H1 (cell line): ENCODE measurements around the gene TYRO3. TPM values are rescaled to one million over a fixed set of nuclear protein-coding genes. Genes with fewer than 3 reads are reported as not detected.

Experiments
- CTCF ChIA-PET: fragments of 300-600 bp; sonication (Branson Sonifier 250); formaldehyde crosslinking; loops from one replicate; lab custom pipeline; 2021; ENCODE audit not compliant: partially characterized antibody; lab: Charles Lee
- POLR2A ChIA-PET: fragments of 300-600 bp; sonication (Branson Sonifier 250); formaldehyde crosslinking; loops from one replicate; lab custom pipeline; 2021; ENCODE audit warnings: inconsistent platforms; ENCODE audit not compliant: partially characterized antibody; lab: Charles Lee
- DNase-seq, 2 experiments: peaks; one replicate each; pipeline versions ENCODE4 v3.0.0 to v3.0.0-alpha.2; 2010 to 2022; ENCODE audit warnings: low spot score in 2 of 2, low read depth in 1 of 2, mixed read lengths in 1 of 2
- FAIRE-seq: peaks from 2 replicates; lab custom pipeline; 2011; peaks lifted over from hg19 to GRCh38; lab: Jason Lieb, UNC
- H2AFZ ChIP-seq: 2 replicates; pipeline ENCODE4 v1.8.1; 2012; ENCODE audit warnings: low read length, inconsistent platforms
- H2AK5ac ChIP-seq: 2 replicates; pipeline ENCODE4 v1.6.1; 2013; ENCODE audit warnings: low read depth, low read length
- H2BK120ac ChIP-seq: replicated peaks from 2 replicates; pipeline ENCODE3; 2013; ENCODE audit warnings: low read depth, low read length, inconsistent platforms
- H2BK12ac ChIP-seq: 2 replicates; pipeline ENCODE4 v1.6.1; 2013; ENCODE audit warnings: low read depth, low read length
- H2BK15ac ChIP-seq: 2 replicates; pipeline ENCODE4 v1.6.1; 2013; ENCODE audit warnings: low read length
- H2BK20ac ChIP-seq: 2 replicates; pipeline ENCODE4 v1.6.1; 2013; ENCODE audit warnings: low read length
- H2BK5ac ChIP-seq: 2 replicates; pipeline ENCODE4 v1.6.1; 2013; ENCODE audit warnings: low read depth, low read length
- H3K14ac ChIP-seq: 2 replicates; pipeline ENCODE4 v1.6.1; 2013; ENCODE audit warnings: inconsistent platforms; ENCODE audit not compliant: insufficient read length
- H3K18ac ChIP-seq: 2 replicates; pipeline ENCODE4 v1.6.1; 2013; ENCODE audit warnings: low read length; ENCODE audit errors: extremely low read depth
- H3K23ac ChIP-seq: 2 replicates; pipeline ENCODE4 v1.6.1; 2013; ENCODE audit warnings: inconsistent platforms; ENCODE audit not compliant: insufficient read length
- H3K23me2 ChIP-seq: 2 replicates; pipeline ENCODE4 v1.6.1; 2013; ENCODE audit warnings: low read depth, low read length
- H3K27ac ChIP-seq: 2 replicates; pipeline ENCODE4 v1.6.1; 2011; ENCODE audit warnings: low read depth, low read length, inconsistent platforms
- H3K27me3 ChIP-seq, 4 experiments: replicated peaks in 1 of 4; 1 replicate in 1 of 4; 2 replicates in 3 of 4; pipeline versions ENCODE4 v1.6.1 to v1.8.1; 2011 to 2013; ENCODE audit warnings: low read length in 3 of 4, mild to moderate bottlenecking in 3 of 4, inconsistent platforms in 2 of 4, mixed read lengths in 2 of 4, moderate library complexity in 1 of 4; ENCODE audit not compliant: control insufficient read depth in 3 of 4, insufficient read depth in 3 of 4; ENCODE audit errors: extremely low read depth in 1 of 4
- H3K36me3 ChIP-seq, 4 experiments: 2 replicates each; pipeline versions ENCODE4 v1.6.1 to v1.8.1; 2011 to 2013; ENCODE audit warnings: mild to moderate bottlenecking in 4 of 4, low read length in 3 of 4, moderate library complexity in 2 of 4, control low read depth in 1 of 4, inconsistent platforms in 1 of 4; ENCODE audit not compliant: insufficient read depth in 4 of 4, control insufficient read depth in 2 of 4
- H3K4ac ChIP-seq: replicated peaks from 2 replicates; pipeline ENCODE3; 2013; ENCODE audit warnings: low read length, low read depth, mixed read lengths, inconsistent platforms; ENCODE audit not compliant: insufficient read length
- H3K4me1 ChIP-seq, 4 experiments: replicated peaks in 1 of 4; 1 replicate in 1 of 4; 2 replicates in 3 of 4; pipeline versions ENCODE4 v1.6.1 to v1.8.1; 2011 to 2013; ENCODE audit warnings: low read length in 3 of 4, inconsistent platforms in 2 of 4, mixed read lengths in 1 of 4; ENCODE audit not compliant: insufficient read depth in 4 of 4, control insufficient read depth in 3 of 4
- H3K4me2 ChIP-seq, 2 experiments: 2 replicates each; pipeline versions ENCODE4 v1.6.1 to v1.8.1; 2011 to 2013; ENCODE audit warnings: low read depth in 2 of 2, low read length in 2 of 2, control low read depth in 1 of 2, inconsistent platforms in 1 of 2, mild to moderate bottlenecking in 1 of 2; ENCODE audit not compliant: insufficient read depth in 1 of 2
- H3K4me3 ChIP-seq, 4 experiments: fragments of 200-600, 300-600 bp in 1 of 4; sonication (generic), shearing (Covaris generic), sonication (Bioruptor Twin) in 1 of 4; 2 replicates each; pipeline versions ENCODE4 v1.5.1 to v1.8.1; 2011 to 2016; ENCODE audit warnings: low read length in 4 of 4, low read depth in 3 of 4, control low read depth in 2 of 4, inconsistent platforms in 2 of 4, mild to moderate bottlenecking in 2 of 4, mixed read lengths in 1 of 4, moderate library complexity in 1 of 4; ENCODE audit not compliant: insufficient read depth in 2 of 4; ENCODE audit errors: extremely low read depth in 1 of 4
- H3K56ac ChIP-seq: replicated peaks from 2 replicates; pipeline ENCODE3; 2013; ENCODE audit warnings: low read depth, mild to moderate bottlenecking, mixed read lengths, low read length, inconsistent platforms; ENCODE audit not compliant: insufficient read length
- H3K79me1 ChIP-seq: 2 replicates; pipeline ENCODE4 v1.6.1; 2013; ENCODE audit warnings: low read depth, low read length, control low read depth
- H3K79me2 ChIP-seq, 2 experiments: 2 replicates each; pipeline versions ENCODE4 v1.6.1 to v1.8.1; 2012 to 2013; ENCODE audit warnings: low read length in 2 of 2, mild to moderate bottlenecking in 2 of 2, inconsistent platforms in 1 of 2; ENCODE audit not compliant: insufficient read depth in 2 of 2, control insufficient read depth in 1 of 2
- H3K9ac ChIP-seq, 4 experiments: replicated peaks in 1 of 4; 1 replicate in 1 of 4; 2 replicates in 3 of 4; pipeline versions ENCODE4 v1.6.1 to v1.8.1; 2011 to 2013; ENCODE audit warnings: low read depth in 3 of 4, low read length in 3 of 4, control low read depth in 2 of 4, mild to moderate bottlenecking in 2 of 4, moderate library complexity in 2 of 4, inconsistent platforms in 1 of 4; ENCODE audit errors: extremely low read depth in 1 of 4
- H3K9me3 ChIP-seq, 2 experiments: 2 replicates each; pipeline versions ENCODE4 v1.6.1 to v1.8.1; 2012 to 2013; ENCODE audit warnings: mild to moderate bottlenecking in 2 of 2, moderate library complexity in 2 of 2, control low read depth in 1 of 2, inconsistent platforms in 1 of 2, low read depth in 1 of 2, low read length in 1 of 2, mixed read lengths in 1 of 2; ENCODE audit not compliant: insufficient read depth in 2 of 2
- H4K20me1 ChIP-seq, 2 experiments: replicated peaks in 1 of 2; 2 replicates each; pipeline versions ENCODE3 to v1.8.1; 2011 to 2013; ENCODE audit warnings: inconsistent platforms in 2 of 2, low read length in 2 of 2, mild to moderate bottlenecking in 1 of 2; ENCODE audit not compliant: insufficient read depth in 2 of 2, control insufficient read depth in 1 of 2
- H4K5ac ChIP-seq: 2 replicates; pipeline ENCODE4 v1.6.1; 2013; ENCODE audit warnings: low read length, low read depth, mixed read lengths, inconsistent platforms; ENCODE audit not compliant: insufficient read length
- H4K8ac ChIP-seq: 2 replicates; pipeline ENCODE4 v1.8.0; 2013; ENCODE audit warnings: mild to moderate bottlenecking, moderate library complexity, low read length, inconsistent platforms; ENCODE audit not compliant: insufficient read depth; ENCODE audit errors: extremely low read depth
- H4K91ac ChIP-seq: replicated peaks from 2 replicates; pipeline ENCODE3; 2013; ENCODE audit warnings: low read length, mixed read lengths, inconsistent platforms; ENCODE audit not compliant: insufficient read length
- ASH2L ChIP-seq: fragments of 200-600, 300-600 bp; sonication (generic); IDR thresholded peaks from one replicate; pipeline ENCODE4 v1.7.1; 2017; ENCODE audit warnings: low read length
- ATF3 ChIP-seq: IDR thresholded peaks from 2 replicates; pipeline ENCODE4 v1.6.1; 2011; ENCODE audit warnings: low read depth, mild to moderate bottlenecking, low read length; ENCODE audit not compliant: insufficient read depth
- EZH2 ChIP-seq: fragments of 200-600 bp; sonication (generic); IDR thresholded peaks from 2 replicates; pipeline ENCODE4 v1.7.1; 2012; ENCODE audit warnings: low read depth, mild to moderate bottlenecking, moderate library complexity, low read length, inconsistent platforms; ENCODE audit not compliant: severe bottlenecking
- JUND ChIP-seq: IDR thresholded peaks from 2 replicates; pipeline ENCODE4 v1.6.1; 2011; ENCODE audit warnings: mild to moderate bottlenecking, improper control_type of control experiment, low read length
- POU5F1 ChIP-seq: IDR thresholded peaks from 2 replicates; pipeline ENCODE4 v1.6.1; 2011; ENCODE audit warnings: low read depth, mild to moderate bottlenecking, low read length, moderate library complexity
- SIX5 ChIP-seq: IDR thresholded peaks from 2 replicates; pipeline ENCODE4 v1.6.1; 2011; ENCODE audit warnings: mild to moderate bottlenecking, low read depth, low read length
- SP4 ChIP-seq: IDR thresholded peaks from 2 replicates; pipeline ENCODE4 v1.6.1; 2012; ENCODE audit warnings: low read length, inconsistent platforms
- SUZ12 ChIP-seq: fragments of 200-600 bp; sonication (generic); IDR thresholded peaks from 2 replicates; pipeline ENCODE4 v1.6.1; 2012; ENCODE audit warnings: mild to moderate bottlenecking, inconsistent platforms, low read length, moderate library complexity, mixed read lengths
- TAF1 ChIP-seq: IDR thresholded peaks from 2 replicates; pipeline ENCODE4 v1.6.1; 2011; ENCODE audit warnings: mild to moderate bottlenecking, low read depth, low read length
- WGBS, 2 experiments: shearing (Covaris generic) in 1 of 2; methylation state at CpG; one replicate each; pipeline versions ENCODE4 v1.1.6 to v1.1.7; 2013 to 2015; ENCODE audit warnings: low lambda C conversion rate in 2 of 2, mixed read lengths in 2 of 2, inconsistent platforms in 1 of 2, low coverage in 1 of 2, missing lambda C conversion rate in 1 of 2; ENCODE audit not compliant: insufficient replicate concordance in 2 of 2, insufficient coverage in 1 of 2, insufficient read length in 1 of 2; ENCODE audit errors: extremely low coverage in 1 of 2, missing lambda C conversion rate in 1 of 2; 5-methylcytosine and 5-hydroxymethylcytosine counted together
- polyA plus RNA-seq, 7 experiments: library from polyadenylated mRNA; depleted of rRNA in 3 of 7; stranded (reverse) in 5 of 7; unstranded in 2 of 7; fragments of >200 nt in 5 of 7; fragments of 200-250 nt in 2 of 7; gene quantifications; 1 replicate in 5 of 7; 2 replicates in 1 of 7; 4 replicates in 1 of 7; pipeline versions ENCODE4 v1.2.1 to v1.2.3, GENCODE V29; 2011 to 2013; ENCODE audit warnings: missing spikeins in 2 of 7, mixed read lengths in 2 of 7
- total RNA-seq: library from RNA; stranded (reverse); fragmentation: NEBNext Ultra II Directional; extraction: Animal tissue kit (Norgen Biotek cat#: 25700); gene quantifications from 2 replicates; pipeline ENCODE4 v1.2.1, GENCODE V29; 2021

The TYRO3 gene
- total and polyA plus RNA-seq, 2 of the 8 experiments (the other 6 are each of a cell fraction or from before 2014, with no cell fraction given), result 82.7 to 98.8 TPM

GRCh38 chr15:41606997-41607396, 48.0 kb downstream of the TYRO3 start:
- Histone ChIP-seq H4K20me1 (no peaks in the 10 kb centered on the region), H2AK5ac (no peak overlapping the region), H4K8ac (no peak overlapping the region), H3K79me2 (no peaks in the 10 kb centered on the region), H4K5ac (no peak overlapping the region), H4K91ac (no peak overlapping the region), H3K27me3 (no peaks in the 10 kb centered on the region), H3K36me3 (no peaks in the 10 kb centered on the region), H3K14ac (no peak overlapping the region), H3K56ac (no peak overlapping the region), H2BK5ac (no peak overlapping the region), H3K23me2 (no peaks in the 10 kb centered on the region), H3K18ac (no peak overlapping the region), H2BK120ac (no peak overlapping the region), H2AFZ (no peak overlapping the region), H3K27ac (no peak overlapping the region), H3K4me1 (peaks cover 0 to 6% (median 3%) of the 10 kb centered on the region in 4 experiments; a peak in 2 of 7 replicates), H3K9me3 (no peaks in the 10 kb centered on the region), H3K4me2 (no peak overlapping the region), H2BK12ac (no peak overlapping the region), H3K9ac (no peak overlapping the region), H3K79me1 (no peaks in the 10 kb centered on the region), H3K23ac (no peak overlapping the region), H2BK20ac (no peak overlapping the region), H3K4ac (no peak overlapping the region), H3K4me3 (no peak overlapping the region), H2BK15ac (no peak overlapping the region)
- ChIA-PET CTCF (interaction anchor here (0.9 to 1.2 kb wide), 2 partner anchors 13 to 122 kb away, joined by 3 read pairs; no protein-coding TSS in a partner anchor), POLR2A (interaction anchor here (0.6 to 2.3 kb wide), 3 partner anchors 39 to 89 kb away, joined by 3 to 7 read pairs (median 4); no protein-coding TSS in a partner anchor)
- WGBS, 2 experiments, result 91% methylated on average over 1 of the region's 1 CpG; no CpG with 5 or more reads in 1 of the 2 experiments
- FAIRE-seq (no peak), DNase-seq (no peak)
- TF ChIP-seq POU5F1 (no peak), ASH2L (no peak), SP4 (no peak), EZH2 (no peak), ATF3 (no peak), SIX5 (no peak), JUND (no peak), SUZ12 (no peak), TAF1 (no peak)
